Kidney (tissue), 14 donors: ENCODE results near the gene SYT7. TPM values are rescaled to one million over a fixed set of nuclear protein-coding genes. Genes with fewer than 3 reads are reported as not detected.

ENCODE experiments used
- DNase-seq, 5 donors: peaks; one replicate each; pipeline ENCODE4 v3.0.0-alpha.2; 2013 to 2020
- FAIRE-seq: peaks from 2 replicates; lab custom pipeline; 2012; peaks lifted over from hg19 to GRCh38; lab: Jason Lieb, UNC
- H3K27ac ChIP-seq, 2 donors: one replicate each; pipeline ENCODE4 v1.7.0; 2013; ENCODE audit warnings: low read depth in 2 of 2, low read length in 2 of 2, inconsistent platforms in 1 of 2
- H3K27me3 ChIP-seq: one replicate; pipeline ENCODE4 v1.7.1; 2013; ENCODE audit warnings: low read length, inconsistent platforms; ENCODE audit not compliant: control insufficient read depth, insufficient read depth
- H3K36me3 ChIP-seq, 3 donors: one replicate each; pipeline versions ENCODE4 v1.7.0 to v1.7.1; 2013; ENCODE audit warnings: low read length in 3 of 3, control low read depth in 1 of 3, inconsistent platforms in 1 of 3; ENCODE audit not compliant: insufficient read depth in 3 of 3, control insufficient read depth in 2 of 3
- H3K4me1 ChIP-seq, 3 donors: one replicate each; pipeline versions ENCODE4 v1.7.0 to v1.7.1; 2013; ENCODE audit warnings: low read length in 3 of 3, inconsistent platforms in 1 of 3, low read depth in 1 of 3; ENCODE audit not compliant: control insufficient read depth in 2 of 3, insufficient read depth in 2 of 3
- H3K4me3 ChIP-seq, 3 donors: one replicate each; pipeline versions ENCODE4 v1.7.0 to v1.8.1; 2013; ENCODE audit warnings: low read length in 3 of 3, control low read depth in 1 of 3, inconsistent platforms in 1 of 3
- H3K9ac ChIP-seq, 3 donors: one replicate each; pipeline versions ENCODE4 v1.7.0 to v1.7.1; 2013; ENCODE audit warnings: low read length in 3 of 3, control low read depth in 1 of 3, inconsistent platforms in 1 of 3
- H3K9me3 ChIP-seq, 3 donors: one replicate each; pipeline versions ENCODE4 v1.7.0 to v1.7.1; 2013; ENCODE audit warnings: low read length in 3 of 3, control low read depth in 1 of 3, inconsistent platforms in 1 of 3; ENCODE audit not compliant: control insufficient read depth in 2 of 3, insufficient read depth in 1 of 3
- CTCF ChIP-seq: IDR thresholded peaks from 3 replicates; pipeline ENCODE4 v1.5.1; 2012; ENCODE audit warnings: mild to moderate bottlenecking, moderate library complexity, borderline replicate concordance; ENCODE audit not compliant: insufficient read depth; ENCODE audit errors: extremely low read depth
- intact Hi-C: fragments of 100-400 bp; cut with DNase I; formaldehyde crosslinking; loops from one replicate; pipeline ENCODE4 v1.11.1; 2022
- polyA plus RNA-seq: library from polyadenylated mRNA; stranded (reverse); fragments of 350-450 nt; fragmentation: Illumina TruSeq; extraction: RNeasy Lipid Tissue Mini Kit (QIAGEN cat#74804); gene quantifications from one replicate; pipeline ENCODE4 v1.2.3, GENCODE V29; 2014; ENCODE audit warnings: low read depth, low replicate concordance; ENCODE audit not compliant: insufficient read depth
- total RNA-seq: library from RNA; stranded (reverse); fragmentation: NEBNext Ultra II Directional; extraction: Animal tissue kit (Norgen Biotek cat#: 25700); gene quantifications from one replicate; pipeline ENCODE4 v1.2.1, GENCODE V29; 2021
- donor health status: control.
- donor health status: control.
- donor health status: control.
- donor health status: control.
- donor health status: control.
- donor health status: DM: yes; HTN: yes; CAD: no.
- donor health status: Normal renal cell carcinoma (clear cell type).

The SYT7 gene
- total and polyA plus RNA-seq, 2 donors from 2014 or later = 5.7 to 6.7 TPM

GRCh38 chr11:61575886-61576861, 4.7 kb downstream of the SYT7 start:
- no peak overlapping the region for H3K27ac ChIP-seq
- H3K4me1 ChIP-seq = peaks cover 0 to 5% (median 0%) of the 10 kb centered on the region in 3 donors
- FAIRE-seq (no peak), DNase-seq (no peak)
- intact Hi-C loops = no loop called here
- H3K9ac ChIP-seq = no peak overlapping the region
- H3K36me3 ChIP-seq = no peaks in the 10 kb centered on the region
- peaks cover 10% of the 10 kb centered on the region for H3K27me3 ChIP-seq
- no peak for TF ChIP-seq CTCF
- no peak overlapping the region for H3K4me3 ChIP-seq
- H3K9me3 ChIP-seq = no peaks in the 10 kb centered on the region

GRCh38 chr11:61574611-61575010, 6.3 kb downstream of the SYT7 start:
- Histone ChIP-seq H3K36me3 (no peaks in the 10 kb centered on the region), H3K9me3 (no peaks in the 10 kb centered on the region), H3K9ac (no peak overlapping the region), H3K27me3 (peaks cover 6% of the 10 kb centered on the region), H3K4me1 (no peaks in the 10 kb centered on the region), H3K27ac (no peak overlapping the region), H3K4me3 (no peak overlapping the region)
- intact Hi-C loops = no loop called here
- FAIRE-seq (no peak), DNase-seq (no peak)
- no peak for TF ChIP-seq CTCF

GRCh38 chr11:61572913-61573312, 8.0 kb downstream of the SYT7 start:
- Histone ChIP-seq H3K27ac (no peak overlapping the region), H3K36me3 (no peaks in the 10 kb centered on the region), H3K9me3 (no peaks in the 10 kb centered on the region), H3K4me1 (no peaks in the 10 kb centered on the region), H3K4me3 (no peak overlapping the region), H3K27me3 (peaks cover 5% of the 10 kb centered on the region), H3K9ac (no peak overlapping the region)
- no peak for TF ChIP-seq CTCF
- FAIRE-seq (no peak), DNase-seq (no peak)
- intact Hi-C loops = no loop called here
